Loucy (cell line): Measurements from ENCODE around the gene CHRNA3.

Source experiments
- H2AFZ ChIP-seq: fragments of 200-600 bp; sonication (generic); 2 replicates; pipeline ENCODE4 v1.6.0; 2016; ENCODE audit warnings: antibody characterized with exemption, mild to moderate bottlenecking, low read length, moderate library complexity
- H3F3A ChIP-seq: fragments of 200-600 bp; 2 replicates; pipeline ENCODE4 v1.6.0; 2016; ENCODE audit warnings: antibody characterized with exemption, low read depth, mild to moderate bottlenecking
- H3K27me3 ChIP-seq: fragments of 200-600 bp; sonication (generic); 2 replicates; pipeline ENCODE4 v1.6.1; 2014; ENCODE audit warnings: low read length, mild to moderate bottlenecking; ENCODE audit not compliant: insufficient read depth, poor library complexity, severe bottlenecking
- H3K36me3 ChIP-seq: fragments of 200-600 bp; sonication (generic); 2 replicates; pipeline ENCODE4 v1.6.1; 2016; ENCODE audit warnings: low read length; ENCODE audit not compliant: insufficient read depth
- H3K4me1 ChIP-seq: fragments of 200-600 bp; sonication (generic); 2 replicates; pipeline ENCODE4 v1.5.1; 2014; ENCODE audit warnings: low read length, mild to moderate bottlenecking; ENCODE audit not compliant: insufficient read depth, poor library complexity, severe bottlenecking
- H3K4me2 ChIP-seq: fragments of 200-600 bp; sonication (generic); 2 replicates; pipeline ENCODE4 v1.6.0; 2014; ENCODE audit warnings: antibody characterized with exemption, low read length, low read depth, mild to moderate bottlenecking; ENCODE audit not compliant: poor library complexity, severe bottlenecking
- H3K4me3 ChIP-seq: fragments of 200-600 bp; sonication (generic); 2 replicates; pipeline ENCODE4 v1.5.1; 2014; ENCODE audit warnings: low read length, mild to moderate bottlenecking, mixed read lengths; ENCODE audit not compliant: poor library complexity, severe bottlenecking
- H3K79me2 ChIP-seq: fragments of 200-600 bp; sonication (generic); 2 replicates; pipeline ENCODE4 v1.6.1; 2014; ENCODE audit warnings: low read length; ENCODE audit not compliant: insufficient read depth
- H3K9ac ChIP-seq: fragments of 200-600 bp; sonication (generic); 2 replicates; pipeline ENCODE4 v1.6.0; 2014; ENCODE audit warnings: mild to moderate bottlenecking, low read depth, low read length, moderate library complexity; ENCODE audit not compliant: poor library complexity, severe bottlenecking
- H3K9me2 ChIP-seq: fragments of 200-600 bp; sonication (generic); replicated peaks from 2 replicates; pipeline ENCODE4 v1.6.1; 2016; ENCODE audit warnings: low read depth, low read length, mixed read lengths
- H3K9me3 ChIP-seq: fragments of 200-600 bp; sonication (generic); 2 replicates; pipeline ENCODE4 v1.6.1; 2014; ENCODE audit warnings: mild to moderate bottlenecking, antibody characterized with exemption, low read length, low read depth; ENCODE audit not compliant: insufficient read depth
- H4K20me1 ChIP-seq: fragments of 200-600 bp; sonication (generic); 2 replicates; pipeline ENCODE4 v1.6.0; 2014; ENCODE audit warnings: antibody characterized with exemption, low read length, mild to moderate bottlenecking; ENCODE audit not compliant: insufficient read depth, poor library complexity, severe bottlenecking
- CTCF ChIP-seq: fragments of 200-600 bp; sonication (generic); conservative IDR thresholded peaks from 2 replicates; pipeline ENCODE4 v1.5.1; 2014; ENCODE audit warnings: mild to moderate bottlenecking, antibody characterized with exemption, low read length
- EZH2phosphoT487 ChIP-seq: fragments of 200-600 bp; IDR thresholded peaks from 2 replicates; pipeline ENCODE4 v1.6.1; 2018; ENCODE audit warnings: antibody characterized with exemption, mild to moderate bottlenecking, moderate library complexity, borderline replicate concordance

Gene CHRNA3

DNA sequence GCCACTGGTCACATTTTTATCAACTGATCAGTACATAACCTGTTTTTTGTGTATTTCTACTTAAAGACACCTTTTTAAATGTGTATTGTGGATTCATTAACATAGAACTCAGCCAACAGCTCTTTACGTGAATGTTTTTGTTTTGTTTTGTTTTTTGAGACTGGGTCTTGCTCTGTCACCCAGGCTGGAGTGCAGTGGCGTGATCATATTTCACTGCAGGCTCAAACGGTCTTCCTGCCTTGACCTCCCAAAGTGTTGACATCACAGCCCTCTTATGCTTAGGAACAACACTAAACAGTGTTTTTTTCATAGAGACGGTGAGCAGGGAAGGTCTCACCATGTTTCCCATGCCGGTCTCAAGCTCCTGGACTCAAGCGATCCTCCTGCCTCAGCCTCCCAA is 70.6 kb downstream of the CHRNA3 start:
- Histone ChIP-seq H3F3A (no peaks in the 10 kb centered on the region; the same call in 1 of the 2 replicates), H3K36me3 (peaks cover 56% of the 10 kb centered on the region), H3K79me2 (peaks cover 14% of the 10 kb centered on the region; the same call in 1 of the 2 replicates), H3K9me2 (no peaks in the 10 kb centered on the region), H3K9me3 (no peaks in the 10 kb centered on the region), H3K4me3 (no peak overlapping the region), H3K4me1 (peaks cover 7% of the 10 kb centered on the region), H2AFZ (no peak overlapping the region), H3K4me2 (no peak overlapping the region), H3K27me3 (no peaks in the 10 kb centered on the region), H3K9ac (no peak overlapping the region), H4K20me1 (peaks cover 8% of the 10 kb centered on the region)
- no peak for TF ChIP-seq CTCF
- no peak for TF ChIP-seq EZH2phosphoT487
